Stimulated activated CD4-positive, alpha-beta T cell treated with anti-CD3 and anti-CD28 coated beads, Interleukin-4, amount 100 ng/mL, for 1 hour (primary cell): ENCODE measurements around the gene S100A14.
A peak's percentile ranks its signal among the peaks of the same experiment; 100 is the strongest.

Experiments used
- DNase-seq: peaks from one replicate; pipeline ENCODE4 v3.0.0-alpha.2; 2020

The S100A14 gene

DNA sequence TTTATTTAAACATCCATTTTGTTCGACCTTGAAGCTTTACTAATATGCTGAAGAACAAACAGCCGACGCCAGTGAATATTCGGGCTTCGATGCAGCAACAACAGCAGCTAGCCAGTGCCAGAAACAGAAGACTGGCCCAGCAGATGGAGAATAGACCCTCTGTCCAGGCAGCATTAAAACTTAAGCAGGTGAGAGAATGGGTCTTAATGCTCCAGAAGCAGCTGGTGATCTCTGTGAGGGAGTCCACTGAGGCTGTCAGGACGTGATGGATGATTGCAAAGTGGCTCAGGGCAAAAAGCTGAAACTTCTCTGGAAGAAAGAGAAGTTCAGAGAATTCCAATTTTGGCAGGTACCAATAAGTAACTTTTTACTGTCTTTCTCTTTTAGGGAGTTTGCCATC, 22.1 kb upstream of the S100A14 start:
- DNase-seq, result no peak

DNA sequence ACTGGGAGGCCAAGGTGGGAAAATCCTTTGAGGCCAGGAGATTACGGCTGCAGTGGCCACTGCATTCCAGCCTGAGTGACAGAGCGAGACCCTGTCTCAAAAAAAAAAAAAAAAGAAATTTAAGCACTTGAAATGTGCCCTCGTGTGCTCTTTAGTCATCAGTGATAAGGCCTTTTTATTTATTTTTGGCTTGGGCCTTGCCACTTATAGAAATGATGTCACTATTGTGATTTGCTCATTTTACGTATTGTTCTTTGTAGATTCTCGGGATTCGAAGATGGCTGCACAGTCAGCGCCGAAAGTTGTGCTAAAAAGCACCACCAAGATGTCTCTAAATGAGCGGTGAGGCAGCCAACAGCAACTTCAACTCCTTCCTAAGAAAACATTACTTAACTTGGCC, 20.2 kb upstream of the S100A14 start:
- DNase-seq, result no peak

DNA sequence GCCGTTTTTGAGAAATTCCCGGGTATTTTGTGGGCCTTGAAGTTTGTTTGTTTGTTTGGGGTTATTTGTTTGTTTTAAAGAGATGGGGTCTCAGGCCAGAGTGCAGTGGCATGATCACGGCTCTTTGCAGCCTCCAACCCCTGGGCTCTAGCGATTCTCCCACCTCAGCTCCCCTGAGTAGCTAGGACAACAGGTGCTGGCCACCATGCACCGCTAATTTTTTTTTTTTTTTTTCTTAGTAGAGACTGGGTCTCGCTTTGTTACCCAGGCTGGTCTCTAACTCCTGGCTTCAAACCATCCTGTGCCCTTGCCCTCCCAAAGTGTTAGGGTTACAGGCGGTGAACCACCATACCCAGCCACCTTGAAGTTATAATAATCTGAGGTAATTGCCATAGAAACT, 19.7 kb upstream of the S100A14 start:
- no peak for DNase-seq

DNA sequence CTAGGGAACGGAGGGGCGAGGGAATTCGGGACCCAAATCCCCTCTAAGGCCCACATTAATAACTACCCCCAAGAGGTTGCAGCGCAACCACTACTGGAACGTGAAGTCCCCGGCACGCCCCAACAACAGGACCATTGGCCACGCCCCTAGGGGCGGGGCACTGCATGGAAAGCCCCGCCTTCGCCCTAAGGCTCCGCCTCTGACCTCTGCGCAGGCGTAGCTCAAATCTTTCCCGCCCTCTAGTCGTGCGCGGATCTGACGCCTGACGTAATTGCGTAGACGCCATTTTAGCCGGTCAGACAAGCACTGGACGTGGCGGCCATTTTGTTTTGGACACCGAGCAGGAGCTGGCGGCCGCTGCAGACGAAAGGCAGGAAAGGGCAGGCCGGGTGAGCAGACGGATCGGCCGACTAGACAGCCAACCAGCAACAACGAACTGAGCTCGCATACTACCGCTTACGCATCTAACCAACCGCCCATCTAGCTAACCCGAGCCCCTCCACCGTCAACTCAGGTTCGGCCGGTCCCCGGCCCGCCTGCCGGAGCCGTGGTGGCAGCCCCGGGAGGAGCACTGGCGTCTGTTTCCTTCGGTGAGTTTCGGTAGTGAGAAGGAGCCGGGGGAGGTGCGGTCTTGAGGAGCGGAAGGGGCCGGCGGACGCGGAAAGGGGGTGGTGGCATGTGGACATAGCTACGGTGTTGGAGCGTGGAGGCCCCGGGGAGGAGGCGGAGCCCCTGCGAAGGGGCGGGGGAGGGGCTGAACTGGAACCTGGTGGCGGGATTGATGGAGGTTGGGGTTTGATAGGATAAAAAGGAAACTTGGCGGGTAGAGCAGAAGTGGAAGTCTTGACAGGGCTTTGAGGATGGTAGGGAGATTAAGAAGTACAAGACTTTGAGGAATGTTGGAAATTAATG, 17.9 kb upstream of the S100A14 start, which contains the start of gene CHTOP:
TSS of gene CHTOP (plus strand) at position 313 of the 912 bp plus-strand sequence. CDS start 2,523 bp downstream, outside the sequence.
- peak; percentile 94 for DNase-seq

DNA sequence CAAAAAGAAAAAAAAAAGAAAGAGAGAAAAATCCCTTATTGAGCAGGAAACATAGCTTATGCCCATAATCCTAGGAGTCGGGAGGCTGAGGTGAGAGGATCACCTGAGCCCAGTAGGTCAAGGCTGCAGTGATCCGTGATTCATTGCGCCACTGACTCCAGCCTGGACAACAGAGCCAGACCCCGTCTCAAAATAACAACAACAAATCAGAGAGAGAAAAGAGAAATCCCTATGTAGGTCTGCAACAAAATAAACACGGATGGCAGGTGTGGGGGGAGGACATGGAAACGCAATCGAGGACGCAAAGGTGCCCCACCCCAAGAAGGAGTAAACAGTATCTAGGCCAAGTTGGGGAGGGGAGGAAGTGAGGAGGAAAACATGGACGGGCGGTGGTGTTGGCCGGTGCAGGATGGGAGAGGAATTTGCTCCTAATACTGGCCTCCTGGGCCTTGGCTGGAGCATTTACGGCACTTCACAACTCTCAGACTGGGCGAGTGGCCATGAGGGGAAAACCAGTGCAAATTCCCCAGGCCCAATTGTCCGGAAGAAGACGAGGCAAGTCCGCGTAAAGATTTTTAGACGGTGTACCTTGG, 17.1 kb upstream of the S100A14 start:
- DNase-seq, result no peak

DNA sequence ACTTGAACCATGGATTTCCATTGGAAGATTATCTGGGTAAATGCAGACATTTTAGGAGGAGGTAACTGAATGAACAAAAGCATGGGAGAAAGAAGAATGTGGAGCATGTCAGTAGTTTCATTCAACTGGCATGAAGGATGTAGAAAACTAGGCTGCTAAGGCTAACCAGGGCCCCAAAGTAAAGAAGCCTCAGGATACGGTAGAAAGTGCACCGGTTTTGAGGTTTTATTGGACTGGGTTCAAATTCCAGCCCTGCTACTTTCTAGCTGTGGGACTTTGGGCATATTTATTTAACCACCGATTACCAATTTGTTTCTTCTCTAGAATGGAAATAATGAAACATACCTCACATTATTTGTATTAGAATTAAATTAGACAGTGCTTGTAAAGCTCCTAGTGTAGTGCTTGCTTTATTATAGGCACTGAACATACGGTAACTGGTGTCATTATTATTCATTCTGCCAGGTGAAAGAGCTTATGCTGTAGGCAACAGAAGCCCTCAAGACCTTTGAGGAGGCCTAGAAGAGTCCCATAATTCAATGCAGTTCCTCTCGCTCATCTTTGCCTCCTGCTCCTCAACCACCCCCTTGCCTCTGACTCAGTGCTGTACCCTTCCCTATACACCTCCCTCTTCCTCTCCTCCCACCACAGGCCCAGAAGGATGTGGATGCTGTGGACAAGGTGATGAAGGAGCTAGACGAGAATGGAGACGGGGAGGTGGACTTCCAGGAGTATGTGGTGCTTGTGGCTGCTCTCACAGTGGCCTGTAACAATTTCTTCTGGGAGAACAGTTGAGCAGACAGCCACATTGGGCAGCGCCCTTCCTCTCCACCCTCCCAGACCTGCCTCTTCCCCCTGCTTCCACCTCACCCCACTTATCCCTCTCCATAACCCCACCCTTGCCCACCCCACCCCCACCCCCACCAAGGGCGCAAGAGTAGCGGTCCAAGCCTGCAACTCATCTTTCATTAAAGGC, 15.2 kb upstream of the S100A14 start:
- no peak for DNase-seq

DNA sequence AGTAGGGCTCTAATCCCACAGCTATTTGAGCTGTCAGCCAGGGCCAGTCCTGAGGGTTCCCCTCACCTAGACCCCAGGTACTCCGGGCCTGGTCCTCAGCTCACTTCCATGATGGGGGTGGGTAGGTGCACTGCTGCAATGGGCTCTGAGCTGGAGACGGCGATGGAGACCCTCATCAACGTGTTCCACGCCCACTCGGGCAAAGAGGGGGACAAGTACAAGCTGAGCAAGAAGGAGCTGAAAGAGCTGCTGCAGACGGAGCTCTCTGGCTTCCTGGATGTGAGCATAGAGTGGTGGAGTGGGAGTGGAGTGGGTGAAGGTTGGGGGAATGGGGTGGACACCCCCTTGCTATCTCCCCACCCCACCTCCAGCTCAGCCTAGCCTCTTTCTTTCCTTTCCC, 14.3 kb upstream of the S100A14 start:
- no peak for DNase-seq

GRCh38 chr1:153629971-153630370, 13.8 kb upstream of the S100A14 start:
- DNase-seq, result no peak

GRCh38 chr1:153629343-153629665, 13.2 kb upstream of the S100A14 start:
- no peak for DNase-seq

GRCh38 chr1:153628638-153629342, 12.7 kb upstream of the S100A14 start:
- DNase-seq, result no peak

DNA sequence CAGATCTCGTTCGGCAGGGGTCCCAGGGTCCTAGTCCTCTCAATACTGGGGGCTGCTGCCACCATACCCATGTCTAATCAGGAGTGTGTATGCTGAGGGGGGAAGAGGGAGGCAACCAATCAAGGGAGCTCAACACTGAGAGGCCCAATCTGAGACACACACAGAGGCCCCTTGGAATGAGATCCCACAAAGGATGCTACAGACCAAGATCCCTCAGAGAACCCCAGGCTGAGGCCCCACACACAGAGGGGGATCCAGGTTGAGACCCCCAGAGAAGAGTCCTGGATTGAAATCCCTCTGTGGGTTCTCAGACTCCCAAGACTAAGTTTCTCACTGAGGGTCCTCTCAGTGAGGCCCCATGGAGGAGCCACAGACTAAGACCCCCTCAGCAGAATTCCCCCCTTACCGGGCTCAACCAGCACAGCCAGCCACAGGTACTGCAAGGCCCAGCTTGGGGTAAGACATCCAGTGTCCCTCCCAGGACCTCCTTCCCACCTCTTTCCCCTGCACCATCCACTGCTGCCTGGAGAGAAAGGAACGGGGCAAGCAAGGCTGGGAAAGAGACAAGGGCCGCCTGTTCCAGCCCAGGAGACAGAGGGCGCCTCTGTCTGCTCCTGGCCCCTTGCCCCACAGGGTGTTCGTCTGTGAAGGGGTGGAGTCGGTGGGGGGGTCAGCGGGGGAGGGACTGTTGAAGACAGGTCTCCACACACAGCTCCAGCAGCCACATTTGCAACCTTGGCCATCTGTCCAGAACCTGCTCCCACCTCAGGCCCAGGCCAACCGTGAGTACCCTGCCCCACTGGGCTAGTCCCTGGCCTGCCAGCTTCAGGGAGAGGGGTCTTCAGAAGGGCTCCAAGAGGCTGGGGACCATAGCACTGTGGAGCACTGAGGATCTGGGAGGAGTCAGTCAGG, 11.8 kb upstream of the S100A14 start, which contains the start of gene S100A1:
TSS of gene S100A1 (plus strand) at position 720 of the 912 bp plus-strand sequence. CDS start 2,088 bp downstream, outside the sequence.
- no peak for DNase-seq

DNA sequence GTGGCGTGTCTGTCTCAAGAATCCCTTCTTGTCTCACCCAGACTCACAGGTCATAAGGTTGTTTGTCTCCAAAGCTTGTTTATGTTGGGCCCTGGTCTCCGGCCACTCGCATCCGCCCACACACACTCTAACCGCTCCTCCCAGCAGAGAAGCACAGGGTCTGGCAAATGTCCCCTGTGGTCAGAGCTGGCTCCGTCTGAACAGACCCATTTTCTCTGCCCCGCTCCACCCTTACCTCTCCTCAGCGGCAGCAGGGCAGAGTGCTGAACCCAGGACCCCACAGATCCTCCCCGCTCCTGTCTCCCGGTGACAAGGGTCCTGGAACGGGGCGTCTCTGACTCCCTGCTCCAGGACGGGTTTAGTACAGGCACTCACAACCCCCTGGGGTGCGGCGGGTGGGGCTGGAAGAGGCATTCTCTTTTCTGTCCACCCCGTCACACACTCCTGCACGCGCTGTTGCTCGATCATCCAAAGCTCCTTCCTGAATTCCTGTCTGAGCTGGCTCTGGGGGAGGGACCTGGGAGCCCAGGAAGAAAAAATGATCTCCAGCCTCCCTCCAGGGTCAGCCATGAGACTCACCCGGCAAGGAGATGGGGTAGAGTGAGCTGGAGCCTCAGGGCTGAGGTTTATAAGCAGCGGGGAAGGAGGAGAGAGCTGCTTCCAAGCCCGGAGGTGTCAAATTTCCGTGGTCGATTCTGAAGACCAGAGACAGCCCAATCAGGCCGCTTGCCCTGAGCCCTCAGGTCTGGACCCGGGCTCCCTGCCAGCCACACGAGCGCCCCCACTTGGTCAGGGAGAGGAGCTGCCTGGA, 11.0 kb upstream of the S100A14 start, which contains the start of gene S100A13:
TSS of gene S100A13 (minus strand) at position 602 of the 811 bp plus-strand sequence. CDS start 1,033 bp downstream, outside the sequence.
- DNase-seq, result no peak

DNA sequence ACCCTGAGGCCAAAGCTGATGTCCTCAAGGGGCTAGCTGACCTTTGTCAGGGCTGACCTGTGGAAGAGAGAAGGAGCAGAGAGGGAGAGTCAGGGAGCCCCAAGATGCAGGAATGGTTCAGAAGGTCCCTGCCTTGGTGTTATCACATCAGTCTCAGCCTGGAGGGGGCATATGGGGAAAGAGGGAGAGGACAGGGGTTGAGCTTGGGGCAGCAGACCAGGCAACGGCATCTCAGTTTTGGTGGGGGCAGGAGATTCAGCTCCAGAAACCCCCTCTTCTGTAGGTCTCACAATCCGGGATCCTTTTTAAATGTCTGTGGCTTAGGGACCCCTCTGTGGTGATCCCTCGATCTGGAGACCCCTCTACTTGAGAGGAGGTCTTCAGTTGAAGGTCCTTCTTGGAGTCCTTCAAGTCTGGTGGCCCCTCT, 10.4 kb upstream of the S100A14 start:
- DNase-seq, result no peak

DNA sequence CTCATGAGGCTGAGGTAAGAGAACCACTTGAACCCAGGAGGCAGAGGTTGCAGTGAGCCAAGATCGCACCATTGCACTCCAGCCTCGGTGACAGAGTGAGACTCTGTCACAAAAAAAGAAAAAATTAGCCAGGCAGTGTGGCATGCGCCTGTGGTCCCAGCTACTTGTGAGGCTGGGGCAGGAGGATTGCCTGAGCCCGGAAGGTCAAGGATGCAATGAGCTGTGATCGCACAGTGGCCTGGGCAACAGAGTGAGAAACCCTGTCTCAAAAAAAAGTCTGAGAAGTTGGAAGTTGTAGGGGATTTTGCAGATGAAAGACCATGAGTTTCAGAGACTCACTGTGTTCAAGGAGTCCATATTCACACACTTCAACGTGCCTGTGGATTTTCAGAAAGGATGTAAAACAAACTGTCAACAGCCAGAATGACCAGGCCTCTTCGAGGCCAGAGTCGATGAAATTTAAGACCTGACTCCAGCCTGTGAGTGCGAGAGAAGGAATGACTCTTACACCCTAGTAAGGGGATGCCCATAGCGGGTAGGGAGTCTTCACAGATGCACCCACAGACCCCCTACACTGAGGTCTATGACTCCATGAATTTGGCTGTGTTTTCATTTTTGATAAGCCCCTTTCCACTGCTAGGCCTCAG, 9.0 kb upstream of the S100A14 start:
- DNase-seq, result no peak

GRCh38 chr1:153623101-153623500, 7.0 kb upstream of the S100A14 start:
- DNase-seq, result no peak

DNA sequence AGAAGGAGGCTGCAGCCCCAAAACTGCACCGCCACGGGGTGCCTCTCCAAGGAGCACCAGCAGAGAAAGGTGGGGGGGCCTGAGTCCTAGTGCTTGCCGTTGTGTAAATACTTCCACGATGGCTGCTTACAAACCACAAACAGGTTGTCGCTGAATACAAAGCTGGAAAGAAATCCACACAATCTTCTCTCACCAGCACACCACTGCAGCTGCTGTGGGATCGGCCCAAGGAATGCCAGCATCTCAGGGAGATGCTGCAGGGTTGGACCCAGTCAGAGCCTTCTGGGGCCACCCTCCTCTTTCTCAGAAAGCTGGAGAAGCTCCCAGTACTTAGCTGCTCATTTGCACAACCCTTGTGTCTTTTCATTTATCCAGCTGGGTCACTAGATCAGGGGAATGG, 3.0 kb upstream of the S100A14 start:
- DNase-seq, result no peak

- no peak for DNase-seq
These were observed 1.5 kb upstream of the S100A14 start for GRCh38 chr1:153617663-153618062.

GRCh38 chr1:153616917-153617311, 789 bp upstream of the S100A14 start:
- DNase-seq, result no peak

GRCh38 chr1:153615406-153615805, 719 bp downstream of the S100A14 start:
- no peak for DNase-seq

DNA sequence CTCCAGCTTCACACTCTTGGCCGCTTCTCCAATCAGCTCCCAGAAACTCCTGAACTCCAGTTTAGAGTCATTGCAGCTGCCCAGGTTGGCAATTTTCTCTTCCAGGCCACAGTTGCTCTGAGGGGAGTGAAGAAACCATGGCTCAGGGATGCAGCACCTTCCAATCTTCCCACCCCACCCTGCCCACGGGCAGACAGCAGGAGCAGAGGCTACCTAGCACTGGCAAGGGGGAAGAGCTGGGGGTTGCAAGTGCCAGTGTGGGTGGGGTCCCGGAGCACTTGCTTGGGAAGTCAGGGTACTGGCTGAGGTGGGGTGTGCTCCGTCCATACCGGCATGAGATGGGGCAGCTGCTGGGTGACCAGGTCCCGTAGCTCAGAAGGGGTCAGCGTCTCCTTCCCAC, 1.2 kb downstream of the S100A14 start:
- no peak for DNase-seq
